ENCODE measurements around the gene IQGAP2.

Gene IQGAP2

GRCh38 chr5:76634661-76635060, 231.6 kb downstream of the IQGAP2 start (continued):
- TF ChIP-seq ZNF623 (tag by site-specific recombination; IDR thresholded peaks at IDR 0.05) (no peak), ZNF548 (tag by site-specific recombination; IDR thresholded peaks at IDR 0.05) (no peak)

- Histone ChIP-seq H3K9me3 (ENCODE audit: control insufficient read depth, insufficient read depth, low read depth, low read length) (no peaks in the 10 kb centered on the region), H3K4me3 (ENCODE audit: low read depth, low read length) (no peak overlapping the region), H3K4me1 (ENCODE audit: control insufficient read depth, insufficient read depth, low read length) (no peaks in the 10 kb centered on the region), H3K27ac (ENCODE audit: extremely low read depth, low read depth, low read length) (no peak overlapping the region), H3K36me3 (ENCODE audit: control insufficient read depth in 2 of 2, insufficient read depth in 1 of 2, low read length in 2 of 2) (no peaks in the 10 kb centered on the region)
- POLR2A ChIA-PET, result no interaction called here
- CTCF ChIA-PET, result interaction anchor here (0.6 to 1.8 kb wide), 7 partner anchors 13 to 1799 kb away, joined by 3 to 9 read pairs (median 5); no protein-coding TSS in a partner anchor
- TF ChIP-seq ZFHX2 (tag by site-specific recombination; conservative IDR thresholded peaks at IDR 0.05), result no peak
These were observed 234.4 kb downstream of the IQGAP2 start for GRCh38 chr5:76637490-76637889.

DNA sequence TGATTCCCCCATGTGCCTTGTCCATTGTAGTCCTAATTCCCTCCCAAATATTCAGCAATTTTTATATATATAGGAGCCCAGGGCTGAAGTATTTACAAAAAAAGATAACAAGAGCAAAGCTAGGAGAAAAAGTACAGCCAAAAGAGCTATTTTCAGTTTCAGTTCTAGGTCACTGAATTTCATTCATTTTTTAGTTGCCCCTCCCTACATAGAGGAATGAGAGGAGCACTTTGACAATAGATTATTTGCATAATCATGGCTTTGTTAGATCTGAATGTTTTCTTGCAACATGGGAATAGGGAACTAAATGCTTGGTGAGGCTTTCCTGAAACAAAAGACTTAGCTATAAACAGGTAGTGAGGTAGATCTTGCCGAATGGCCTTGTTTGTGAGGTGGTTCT, 235.4 kb downstream of the IQGAP2 start:
- no peak overlapping the region for H3K27ac ChIP-seq (ENCODE audit: extremely low read depth, low read depth, low read length)
- no peaks in the 10 kb centered on the region for H3K4me1 ChIP-seq (ENCODE audit: control insufficient read depth, insufficient read depth, low read length)
- no peaks in the 10 kb centered on the region for H3K36me3 ChIP-seq (ENCODE audit: control insufficient read depth in 2 of 2, insufficient read depth in 1 of 2, low read length in 2 of 2)
- TF ChIP-seq ZNF132 (tag by site-specific recombination; IDR thresholded peaks at IDR 0.05; ENCODE audit: borderline replicate concordance), result no peak
- no peak for TF ChIP-seq SP7 (tag by site-specific recombination; IDR thresholded peaks at IDR 0.05)
- TF ChIP-seq ZNF837 (tag by site-specific recombination; IDR thresholded peaks at IDR 0.05), result no peak
- no peak for TF ChIP-seq ZNF830 (tag by site-specific recombination; IDR thresholded peaks at IDR 0.05; ENCODE audit: low read depth)
- no peak for TF ChIP-seq ZNF768 (tag by site-specific recombination; IDR thresholded peaks at IDR 0.05)
- TF ChIP-seq, protein P1, sequence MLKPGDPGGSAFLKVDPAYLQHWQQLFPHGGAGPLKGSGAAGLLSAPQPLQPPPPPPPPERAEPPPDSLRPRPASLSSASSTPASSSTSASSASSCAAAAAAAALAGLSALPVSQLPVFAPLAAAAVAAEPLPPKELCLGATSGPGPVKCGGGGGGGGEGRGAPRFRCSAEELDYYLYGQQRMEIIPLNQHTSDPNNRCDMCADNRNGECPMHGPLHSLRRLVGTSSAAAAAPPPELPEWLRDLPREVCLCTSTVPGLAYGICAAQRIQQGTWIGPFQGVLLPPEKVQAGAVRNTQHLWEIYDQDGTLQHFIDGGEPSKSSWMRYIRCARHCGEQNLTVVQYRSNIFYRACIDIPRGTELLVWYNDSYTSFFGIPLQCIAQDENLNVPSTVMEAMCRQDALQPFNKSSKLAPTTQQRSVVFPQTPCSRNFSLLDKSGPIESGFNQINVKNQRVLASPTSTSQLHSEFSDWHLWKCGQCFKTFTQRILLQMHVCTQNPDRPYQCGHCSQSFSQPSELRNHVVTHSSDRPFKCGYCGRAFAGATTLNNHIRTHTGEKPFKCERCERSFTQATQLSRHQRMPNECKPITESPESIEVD (tag by site-specific recombination; IDR thresholded peaks at IDR 0.05), result no peak
- TF ChIP-seq, protein P2, sequence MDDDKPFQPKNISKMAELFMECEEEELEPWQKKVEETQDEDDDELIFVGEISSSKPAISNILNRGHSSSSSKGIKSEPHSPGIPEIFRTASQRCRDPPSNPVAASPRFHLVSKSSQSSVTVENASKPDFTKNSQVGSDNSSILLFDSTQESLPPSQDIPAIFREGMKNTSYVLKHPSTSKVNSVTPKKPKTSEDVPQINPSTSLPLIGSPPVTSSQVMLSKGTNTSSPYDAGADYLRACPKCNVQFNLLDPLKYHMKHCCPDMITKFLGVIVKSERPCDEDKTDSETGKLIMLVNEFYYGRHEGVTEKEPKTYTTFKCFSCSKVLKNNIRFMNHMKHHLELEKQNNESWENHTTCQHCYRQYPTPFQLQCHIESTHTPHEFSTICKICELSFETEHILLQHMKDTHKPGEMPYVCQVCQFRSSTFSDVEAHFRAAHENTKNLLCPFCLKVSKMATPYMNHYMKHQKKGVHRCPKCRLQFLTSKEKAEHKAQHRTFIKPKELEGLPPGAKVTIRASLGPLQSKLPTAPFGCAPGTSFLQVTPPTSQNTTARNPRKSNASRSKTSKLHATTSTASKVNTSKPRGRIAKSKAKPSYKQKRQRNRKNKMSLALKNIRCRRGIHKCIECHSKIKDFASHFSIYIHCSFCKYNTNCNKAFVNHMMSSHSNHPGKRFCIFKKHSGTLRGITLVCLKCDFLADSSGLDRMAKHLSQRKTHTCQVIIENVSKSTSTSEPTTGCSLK (tag by site-specific recombination; IDR thresholded peaks at IDR 0.05), result no peak
- no peak for TF ChIP-seq ZBTB49 (tag by site-specific recombination; IDR thresholded peaks at IDR 0.05; ENCODE audit: low read depth)
- TF ChIP-seq OVOL3 (tag by site-specific recombination; IDR thresholded peaks at IDR 0.05), result no peak
- TF ChIP-seq, protein P3, sequence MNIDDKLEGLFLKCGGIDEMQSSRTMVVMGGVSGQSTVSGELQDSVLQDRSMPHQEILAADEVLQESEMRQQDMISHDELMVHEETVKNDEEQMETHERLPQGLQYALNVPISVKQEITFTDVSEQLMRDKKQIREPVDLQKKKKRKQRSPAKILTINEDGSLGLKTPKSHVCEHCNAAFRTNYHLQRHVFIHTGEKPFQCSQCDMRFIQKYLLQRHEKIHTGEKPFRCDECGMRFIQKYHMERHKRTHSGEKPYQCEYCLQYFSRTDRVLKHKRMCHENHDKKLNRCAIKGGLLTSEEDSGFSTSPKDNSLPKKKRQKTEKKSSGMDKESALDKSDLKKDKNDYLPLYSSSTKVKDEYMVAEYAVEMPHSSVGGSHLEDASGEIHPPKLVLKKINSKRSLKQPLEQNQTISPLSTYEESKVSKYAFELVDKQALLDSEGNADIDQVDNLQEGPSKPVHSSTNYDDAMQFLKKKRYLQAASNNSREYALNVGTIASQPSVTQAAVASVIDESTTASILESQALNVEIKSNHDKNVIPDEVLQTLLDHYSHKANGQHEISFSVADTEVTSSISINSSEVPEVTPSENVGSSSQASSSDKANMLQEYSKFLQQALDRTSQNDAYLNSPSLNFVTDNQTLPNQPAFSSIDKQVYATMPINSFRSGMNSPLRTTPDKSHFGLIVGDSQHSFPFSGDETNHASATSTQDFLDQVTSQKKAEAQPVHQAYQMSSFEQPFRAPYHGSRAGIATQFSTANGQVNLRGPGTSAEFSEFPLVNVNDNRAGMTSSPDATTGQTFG (tag by site-specific recombination; IDR thresholded peaks at IDR 0.05; ENCODE audit: borderline replicate concordance), result no peak
- no peak for TF ChIP-seq ZNF610 (tag by site-specific recombination; IDR thresholded peaks at IDR 0.05; ENCODE audit: borderline replicate concordance)
- no peaks in the 10 kb centered on the region for H3K9me3 ChIP-seq (ENCODE audit: control insufficient read depth, insufficient read depth, low read depth, low read length)
- POLR2A ChIA-PET, result no interaction called here
- H3K4me3 ChIP-seq (ENCODE audit: low read depth, low read length), result no peak overlapping the region
- CTCF ChIA-PET, result interaction anchor here (0.7 to 1.8 kb wide), 5 partner anchors 32 to 438 kb away, joined by 3 to 9 read pairs (median 6); no protein-coding TSS in a partner anchor

Measured in HEK293 (cell line).